ENCODE data around the gene LRP2. TPM values are rescaled to one million over a fixed set of nuclear protein-coding genes. Genes with fewer than 3 reads are reported as not detected.

LRP2 gene
- total and polyA plus RNA-seq, 2 of the 8 experiments (the other 6 are each of a cell fraction or from before 2014, with no cell fraction given) = 2.0 to 2.9 TPM

GRCh38 chr2:169159686-169160085 is 202.6 kb downstream of the LRP2 start:
- Histone ChIP-seq H2BK120ac (replicated peaks; ENCODE audit: low read depth, low read length) (no peak overlapping the region), H3K18ac (ENCODE audit: extremely low read depth, low read length) (no peak overlapping the region), H2AK5ac (ENCODE audit: low read depth, low read length) (no peak overlapping the region), H4K5ac (ENCODE audit: insufficient read length, low read depth, low read length) (no peak overlapping the region), H3K23me2 (ENCODE audit: low read depth, low read length) (no peaks in the 10 kb centered on the region), H4K20me1 (replicated peaks in 1 of 2; ENCODE audit: control insufficient read depth in 1 of 2, insufficient read depth in 2 of 2, low read length in 2 of 2) (no peaks in the 10 kb centered on the region), H2AFZ (ENCODE audit: low read length) (no peak overlapping the region), H3K79me1 (ENCODE audit: low read depth, low read length) (no peaks in the 10 kb centered on the region), H2BK5ac (ENCODE audit: low read depth, low read length) (no peak overlapping the region), H2BK15ac (ENCODE audit: low read length) (no peak overlapping the region), H3K14ac (ENCODE audit: insufficient read length) (no peak overlapping the region), H4K91ac (replicated peaks; ENCODE audit: insufficient read length, low read length) (no peak overlapping the region), H2BK12ac (ENCODE audit: low read depth, low read length) (no peak overlapping the region), H3K27me3 (replicated peaks in 1 of 4; ENCODE audit: control insufficient read depth in 3 of 4, extremely low read depth in 1 of 4, insufficient read depth in 3 of 4, low read length in 3 of 4) (no peaks in the 10 kb centered on the region), H3K9ac (replicated peaks in 1 of 4; ENCODE audit: extremely low read depth in 1 of 4, low read depth in 3 of 4, low read length in 3 of 4) (no peak overlapping the region), H4K8ac (ENCODE audit: extremely low read depth, insufficient read depth, low read length) (no peak overlapping the region), H3K4ac (replicated peaks; ENCODE audit: insufficient read length, low read depth, low read length) (no peak overlapping the region), H2BK20ac (ENCODE audit: low read length) (no peak overlapping the region), H3K4me2 (ENCODE audit: insufficient read depth in 1 of 2, low read depth in 2 of 2, low read length in 2 of 2) (no peak overlapping the region), H3K79me2 (ENCODE audit: control insufficient read depth in 1 of 2, insufficient read depth in 2 of 2, low read length in 2 of 2) (no peaks in the 10 kb centered on the region), H3K9me3 (ENCODE audit: insufficient read depth in 2 of 2, low read depth in 1 of 2, low read length in 1 of 2) (no peaks in the 10 kb centered on the region), H3K4me3 (ENCODE audit: extremely low read depth in 1 of 4, insufficient read depth in 2 of 4, low read depth in 3 of 4, low read length in 4 of 4) (no peak overlapping the region), H3K56ac (replicated peaks; ENCODE audit: insufficient read length, low read depth, low read length) (no peak overlapping the region), H3K27ac (ENCODE audit: low read depth, low read length) (no peak overlapping the region), H3K36me3 (ENCODE audit: control insufficient read depth in 2 of 4, insufficient read depth in 4 of 4, low read length in 3 of 4) (no peaks in the 10 kb centered on the region), H3K23ac (ENCODE audit: insufficient read length) (no peak overlapping the region), H3K4me1 (replicated peaks in 1 of 4; ENCODE audit: control insufficient read depth in 3 of 4, insufficient read depth in 4 of 4, low read length in 3 of 4) (no peaks in the 10 kb centered on the region)
- FAIRE-seq (no peak), DNase-seq (ENCODE audit: low read depth in 1 of 2, low spot score in 2 of 2) (no peak)
- ChIA-PET POLR2A (ENCODE audit: partially characterized antibody) (no interaction called here), CTCF (ENCODE audit: partially characterized antibody) (interaction anchor here (0.7 to 1.0 kb wide), 2 partner anchors 28 to 885 kb away, joined by 3 read pairs; no protein-coding TSS in a partner anchor)
- 73% methylated on average over 2 of the region's 2 CpGs; no CpG with 5 or more reads in 1 of the 2 experiments for WGBS, 2 experiments (ENCODE audit: extremely low coverage in 1 of 2, insufficient coverage in 1 of 2, insufficient read length in 1 of 2, insufficient replicate concordance in 2 of 2, low coverage in 1 of 2, low lambda C conversion rate in 2 of 2, missing lambda C conversion rate in 1 of 2)
- no peak for TF ChIP-seq CTCF (IDR thresholded peaks at IDR 0.05; ENCODE audit: control extremely low read depth in 1 of 3, insufficient read depth in 1 of 3, low read depth in 1 of 3, low read length in 3 of 3)
- TF ChIP-seq SAP30 (IDR thresholded peaks at IDR 0.05; ENCODE audit: insufficient read depth, insufficient replicate concordance, low read length) = no peak
- no peak for TF ChIP-seq RXRA (IDR thresholded peaks at IDR 0.05; ENCODE audit: insufficient read depth, low read depth, low read length)
- no peak for TF ChIP-seq SP1 (IDR thresholded peaks at IDR 0.05; ENCODE audit: low read depth, low read length)
- TF ChIP-seq EP300 (IDR thresholded peaks at IDR 0.05; ENCODE audit: borderline replicate concordance in 1 of 2, low read depth in 2 of 2, low read length in 2 of 2) = no peak
- TF ChIP-seq RAD21 (IDR thresholded peaks at IDR 0.05 in 1 of 2, conservative IDR thresholded peaks at IDR 0.05 in 1 of 2; ENCODE audit: low read depth in 2 of 2, low read length in 2 of 2) = no peak
- no peak for TF ChIP-seq ZNF274 (IDR thresholded peaks at IDR 0.05; ENCODE audit: borderline replicate concordance, extremely low read depth, low read length)
- TF ChIP-seq BRCA1 (IDR thresholded peaks at IDR 0.05; ENCODE audit: low read depth, low read length) = no peak
- no peak for TF ChIP-seq CHD1 (IDR thresholded peaks at IDR 0.05; ENCODE audit: low read depth, low read length)
- TF ChIP-seq KDM1A (IDR thresholded peaks at IDR 0.05; ENCODE audit: borderline replicate concordance, low read length) = no peak
- TF ChIP-seq CBX8 (IDR thresholded peaks at IDR 0.05; ENCODE audit: borderline replicate concordance, low read depth, low read length) = no peak

Measured in H1 (cell line).